ENCODE data around the gene LUZP4.
"Not testable (repeated sequence)": the region's sequence is repeated elsewhere in the genome, so short reads cannot be mapped to it uniquely, and the experiment has no call there.

Gene LUZP4

DNA sequence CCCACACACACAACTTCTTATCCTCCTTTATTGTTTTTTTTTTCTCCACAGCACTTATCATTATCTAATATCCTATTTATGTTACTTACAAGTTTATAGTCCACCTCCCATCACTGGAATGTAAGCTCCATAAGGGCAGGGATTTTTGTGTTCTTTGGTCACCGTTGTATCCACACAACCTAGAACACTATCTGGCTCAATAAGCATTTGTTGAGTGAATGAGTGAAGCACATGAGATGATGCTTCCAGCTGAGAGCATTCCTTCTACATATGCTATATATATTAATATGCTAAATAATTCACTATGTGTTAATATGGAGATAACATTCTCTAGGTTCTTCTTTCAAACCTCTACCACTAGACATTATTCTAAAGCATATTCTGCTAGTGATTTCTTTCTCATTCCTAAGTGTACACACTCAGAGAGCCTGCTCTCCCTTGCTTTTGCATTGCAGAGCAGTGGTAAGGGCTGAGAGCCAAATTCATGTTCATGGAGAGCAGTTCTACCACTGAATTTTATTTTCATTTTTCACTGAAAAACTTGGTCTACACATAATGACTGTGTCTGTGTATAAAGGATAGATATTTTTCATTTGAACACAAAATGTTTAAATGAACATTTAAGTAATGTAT is 20.3 kb upstream of the LUZP4 start:
- Histone ChIP-seq H3K27ac (ENCODE audit: low read depth, low read length, severe bottlenecking) (no peak overlapping the region), H3K9me3 (ENCODE audit: control insufficient read depth, low read length) (no peaks in the 10 kb centered on the region), H3K4me1 (ENCODE audit: control insufficient read depth, insufficient read depth, low read length, poor library complexity, severe bottlenecking) (no peaks in the 10 kb centered on the region), H3K36me3 (ENCODE audit: control insufficient read depth, insufficient read depth, low read length) (no peaks in the 10 kb centered on the region), H3K4me3 (ENCODE audit: extremely low read depth, insufficient read depth, low read length, poor library complexity, severe bottlenecking) (no peak overlapping the region)
- WGBS, 2 experiments (ENCODE audit: insufficient coverage in 2 of 2), result no CpG with 5 or more reads among the region's 1 CpG

DNA sequence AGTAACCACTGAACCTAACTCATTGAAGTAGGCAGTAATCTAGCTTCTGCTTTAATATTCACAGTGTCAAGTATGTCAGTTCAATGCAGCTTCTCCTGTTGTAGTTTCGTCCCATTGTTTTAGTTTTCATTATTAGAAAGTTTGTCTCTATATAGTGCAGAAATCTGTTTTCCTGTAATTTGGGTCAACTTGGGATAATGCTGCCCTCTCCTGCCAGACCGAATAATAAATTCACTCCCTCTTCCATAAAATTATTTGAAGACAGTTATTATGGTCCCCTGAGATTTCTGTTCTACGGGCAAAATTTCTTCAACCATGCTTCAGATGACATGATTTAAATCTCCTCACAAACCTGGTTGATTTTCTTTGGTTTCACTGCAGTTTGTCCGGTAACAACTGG is 4.6 kb upstream of the LUZP4 start:
- no peaks in the 10 kb centered on the region for H3K36me3 ChIP-seq (ENCODE audit: control insufficient read depth, insufficient read depth, low read length)
- no peak overlapping the region for H3K27ac ChIP-seq (ENCODE audit: low read depth, low read length, severe bottlenecking)
- H3K4me1 ChIP-seq (ENCODE audit: control insufficient read depth, insufficient read depth, low read length, poor library complexity, severe bottlenecking), result no peaks in the 10 kb centered on the region
- H3K4me3 ChIP-seq (ENCODE audit: extremely low read depth, insufficient read depth, low read length, poor library complexity, severe bottlenecking), result no peak overlapping the region
- WGBS, 2 experiments (ENCODE audit: insufficient coverage in 2 of 2), result 88% methylated on average over 2 of the region's 4 CpGs; no CpG with 5 or more reads in 1 of the 2 experiments
- H3K9me3 ChIP-seq (ENCODE audit: control insufficient read depth, low read length), result no peaks in the 10 kb centered on the region

DNA sequence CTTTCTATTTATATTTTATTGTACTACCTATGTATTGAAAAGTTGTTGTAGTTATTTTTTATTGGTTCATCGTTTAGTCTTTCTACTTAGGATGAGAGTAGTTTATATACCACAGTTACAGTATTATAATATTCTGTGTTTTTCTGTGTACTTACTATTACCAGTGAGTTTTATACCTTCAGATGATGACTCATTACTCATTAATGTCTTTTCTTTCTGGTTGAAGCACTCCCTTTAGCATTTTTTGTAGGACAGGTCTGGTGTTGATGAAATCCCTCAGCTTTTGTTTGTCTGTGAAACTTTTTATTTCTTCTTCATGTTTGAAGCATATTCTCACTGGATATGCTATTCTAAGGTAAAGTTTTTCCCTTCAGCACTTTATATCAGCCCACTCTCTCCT is 7.7 kb downstream of the LUZP4 start:
- H3K4me1 ChIP-seq (ENCODE audit: control insufficient read depth, insufficient read depth, low read length, poor library complexity, severe bottlenecking), result no peaks in the 10 kb centered on the region

DNA sequence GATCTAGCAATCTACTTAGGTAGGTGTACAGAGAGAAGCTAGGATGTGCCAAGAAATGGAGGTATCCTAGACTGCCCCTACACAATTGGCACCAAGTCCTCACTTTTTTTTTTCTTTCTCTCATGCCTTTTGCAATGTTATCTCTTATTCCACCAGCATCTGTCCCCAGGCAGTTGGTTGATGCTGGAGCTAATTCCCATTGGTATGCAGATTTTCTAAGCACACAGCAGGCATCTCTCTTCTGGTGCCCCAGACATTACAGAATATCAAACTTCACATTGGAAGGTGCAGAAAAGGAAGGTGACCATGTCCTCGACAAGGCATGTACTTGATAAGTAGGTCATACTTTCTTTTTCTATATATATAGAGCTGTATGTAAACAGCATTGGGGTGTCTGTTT is 21.6 kb downstream of the LUZP4 start:
- Histone ChIP-seq H3K4me1 (ENCODE audit: control insufficient read depth, insufficient read depth, low read length, poor library complexity, severe bottlenecking) (no peaks in the 10 kb centered on the region), H3K36me3 (ENCODE audit: control insufficient read depth, insufficient read depth, low read length) (no peaks in the 10 kb centered on the region), H3K9me3 (ENCODE audit: control insufficient read depth, low read length) (no peaks in the 10 kb centered on the region), H3K27ac (ENCODE audit: low read depth, low read length, severe bottlenecking) (no peak overlapping the region), H3K4me3 (ENCODE audit: extremely low read depth, insufficient read depth, low read length, poor library complexity, severe bottlenecking) (no peak overlapping the region)
- no CpG with 5 or more reads among the region's 1 CpG for WGBS, 2 experiments (ENCODE audit: insufficient coverage in 2 of 2)

More for the DNA sequence above, 7.7 kb downstream of the LUZP4 start:
- no peak overlapping the region for H3K4me3 ChIP-seq (ENCODE audit: extremely low read depth, insufficient read depth, low read length, poor library complexity, severe bottlenecking)
- no peaks in the 10 kb centered on the region for H3K9me3 ChIP-seq (ENCODE audit: control insufficient read depth, low read length)
- H3K27ac ChIP-seq (ENCODE audit: low read depth, low read length, severe bottlenecking), result no peak overlapping the region
- no CpG with 5 or more reads among the region's 1 CpG for WGBS, 2 experiments (ENCODE audit: insufficient coverage in 2 of 2)
- H3K36me3 ChIP-seq (ENCODE audit: control insufficient read depth, insufficient read depth, low read length), result no peaks in the 10 kb centered on the region

DNA sequence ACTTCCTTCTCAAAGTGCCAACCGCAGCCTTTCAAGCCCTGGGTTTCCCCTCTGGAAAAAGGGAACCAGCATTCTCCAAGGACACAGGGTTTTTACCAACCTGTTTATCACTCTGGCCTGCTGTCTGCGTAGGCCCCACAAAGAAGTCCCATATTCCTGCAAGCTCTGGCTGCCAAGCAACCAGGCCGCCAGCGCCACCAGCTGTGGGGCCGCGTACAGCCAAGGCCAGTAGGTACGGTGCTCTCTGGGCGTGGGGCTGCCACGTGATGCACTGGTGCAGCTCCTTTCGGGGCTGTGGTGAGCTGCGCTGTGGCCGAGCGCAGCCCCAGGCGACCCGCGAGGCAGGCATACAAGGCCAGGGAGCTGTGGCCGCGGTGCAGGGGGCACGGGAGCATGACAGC is 22.1 kb downstream of the LUZP4 start:
- Histone ChIP-seq H3K36me3 (ENCODE audit: control insufficient read depth, insufficient read depth, low read length) (no peaks in the 10 kb centered on the region), H3K9me3 (ENCODE audit: control insufficient read depth, low read length) (no peaks in the 10 kb centered on the region), H3K27ac (ENCODE audit: low read depth, low read length, severe bottlenecking) (no peak overlapping the region), H3K4me1 (ENCODE audit: control insufficient read depth, insufficient read depth, low read length, poor library complexity, severe bottlenecking) (no peaks in the 10 kb centered on the region), H3K4me3 (ENCODE audit: extremely low read depth, insufficient read depth, low read length, poor library complexity, severe bottlenecking) (no peak overlapping the region)
- 48 to 55% methylated on average over 4 to 5 of the region's 19 CpGs for WGBS, 2 experiments (ENCODE audit: insufficient coverage in 2 of 2)

DNA sequence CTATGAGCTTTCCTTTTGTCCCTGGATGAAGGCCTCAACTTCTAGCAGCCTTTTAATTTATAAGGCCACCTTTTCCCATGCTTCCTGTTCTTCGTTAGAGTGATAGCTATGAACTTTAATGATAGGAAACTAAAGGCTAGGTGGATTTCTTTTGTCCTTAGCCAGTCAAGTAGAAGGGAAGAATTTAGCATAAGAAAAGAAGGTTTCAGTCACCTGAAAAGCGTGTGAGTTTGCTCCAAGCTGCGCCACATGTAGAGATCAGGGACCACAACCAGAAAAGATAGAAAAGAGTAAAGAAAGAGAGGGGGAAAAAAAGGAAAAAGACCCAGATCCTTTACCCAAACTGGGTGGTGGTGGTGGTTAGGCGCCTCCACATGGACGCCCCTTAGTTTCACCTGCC is 28.6 kb downstream of the LUZP4 start:
- Histone ChIP-seq H3K9me3 (ENCODE audit: control insufficient read depth, low read length) (no peaks in the 10 kb centered on the region), H3K4me3 (ENCODE audit: extremely low read depth, insufficient read depth, low read length, poor library complexity, severe bottlenecking) (no peak overlapping the region), H3K27ac (ENCODE audit: low read depth, low read length, severe bottlenecking) (no peak overlapping the region), H3K4me1 (ENCODE audit: control insufficient read depth, insufficient read depth, low read length, poor library complexity, severe bottlenecking) (no peaks in the 10 kb centered on the region), H3K36me3 (ENCODE audit: control insufficient read depth, insufficient read depth, low read length) (no peaks in the 10 kb centered on the region)
- no CpG with 5 or more reads among the region's 5 CpGs for WGBS, 2 experiments (ENCODE audit: insufficient coverage in 2 of 2)

DNA sequence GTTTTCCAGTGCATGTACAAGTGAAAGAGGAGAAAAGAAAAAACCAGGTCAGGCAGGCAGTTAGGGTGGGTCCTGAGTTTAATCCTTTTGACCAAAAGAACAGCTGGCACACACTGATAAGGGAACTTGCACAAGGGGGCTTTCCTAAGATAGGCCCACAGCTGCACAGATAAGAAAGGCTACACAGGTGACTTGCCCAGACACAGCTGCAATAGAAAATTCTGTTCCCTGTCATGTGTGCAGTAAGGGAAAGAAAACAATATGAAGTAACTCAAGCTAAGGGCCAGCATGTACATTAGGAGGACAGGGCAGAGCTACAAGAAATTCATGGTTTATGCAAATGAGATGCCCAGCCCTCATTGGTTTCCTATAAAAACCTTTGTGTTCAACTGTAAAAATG is 32.9 kb downstream of the LUZP4 start:
- Histone ChIP-seq H3K27ac (ENCODE audit: low read depth, low read length, severe bottlenecking) (no peak overlapping the region), H3K4me3 (ENCODE audit: extremely low read depth, insufficient read depth, low read length, poor library complexity, severe bottlenecking) (no peak overlapping the region), H3K36me3 (ENCODE audit: control insufficient read depth, insufficient read depth, low read length) (no peaks in the 10 kb centered on the region), H3K4me1 (ENCODE audit: control insufficient read depth, insufficient read depth, low read length, poor library complexity, severe bottlenecking) (no peaks in the 10 kb centered on the region), H3K9me3 (ENCODE audit: control insufficient read depth, low read length) (no peaks in the 10 kb centered on the region)

DNA sequence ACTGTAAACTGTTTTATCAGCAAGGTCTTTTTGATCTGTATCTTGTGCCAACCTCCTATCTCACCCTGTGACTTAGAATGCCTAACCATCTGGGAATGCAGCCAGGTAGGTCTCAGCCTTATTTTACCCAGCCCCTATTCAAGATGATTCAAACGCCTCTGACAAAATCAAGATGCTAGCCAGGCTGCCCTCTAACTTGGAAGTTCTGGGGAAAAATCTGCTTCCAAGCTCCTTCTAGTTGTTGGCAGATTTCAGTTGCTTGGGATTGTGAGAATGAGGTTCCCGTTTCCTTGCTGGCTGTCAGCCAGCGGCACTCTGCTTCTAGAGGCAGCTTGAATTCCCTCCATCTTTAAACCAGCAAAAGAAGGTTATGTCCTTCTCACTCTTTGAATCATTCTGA is 34.7 kb downstream of the LUZP4 start:
- H3K27ac ChIP-seq (ENCODE audit: low read depth, low read length, severe bottlenecking), result no peak overlapping the region
- H3K36me3 ChIP-seq (ENCODE audit: control insufficient read depth, insufficient read depth, low read length), result no peaks in the 10 kb centered on the region
- no CpG with 5 or more reads among the region's 3 CpGs for WGBS, 2 experiments (ENCODE audit: insufficient coverage in 2 of 2)
- H3K9me3 ChIP-seq (ENCODE audit: control insufficient read depth, low read length), result no peaks in the 10 kb centered on the region
- no peak overlapping the region for H3K4me3 ChIP-seq (ENCODE audit: extremely low read depth, insufficient read depth, low read length, poor library complexity, severe bottlenecking)
- no peaks in the 10 kb centered on the region for H3K4me1 ChIP-seq (ENCODE audit: control insufficient read depth, insufficient read depth, low read length, poor library complexity, severe bottlenecking)

DNA sequence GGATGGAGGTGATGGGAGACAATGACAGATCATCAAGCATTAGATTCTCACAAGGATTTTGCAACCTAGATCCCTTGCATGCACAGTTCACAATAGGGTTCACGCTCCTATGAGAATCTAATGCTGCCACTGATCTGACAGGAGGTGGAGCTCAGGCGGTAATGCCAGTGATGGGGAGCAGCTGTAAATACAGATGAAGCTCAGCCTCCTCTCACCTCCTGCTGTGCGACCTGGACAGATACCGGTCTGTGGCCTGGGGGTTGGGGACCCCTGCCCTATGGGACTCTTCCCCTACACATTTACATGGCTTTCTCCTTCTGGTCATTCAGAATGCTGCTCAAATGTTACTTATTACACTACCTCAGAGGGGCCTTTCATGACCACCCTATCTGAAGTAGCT is 39.8 kb downstream of the LUZP4 start:
- H3K4me1 ChIP-seq (ENCODE audit: control insufficient read depth, insufficient read depth, low read length, poor library complexity, severe bottlenecking); H3K36me3 ChIP-seq (ENCODE audit: control insufficient read depth, insufficient read depth, low read length); H3K9me3 ChIP-seq (ENCODE audit: control insufficient read depth, low read length); H3K27ac ChIP-seq (ENCODE audit: low read depth, low read length, severe bottlenecking); H3K4me3 ChIP-seq (ENCODE audit: extremely low read depth, insufficient read depth, low read length, poor library complexity, severe bottlenecking): not testable (repeated sequence)
- WGBS, 2 experiments (ENCODE audit: insufficient coverage in 2 of 2), result 20 to 71% methylated on average over 1 to 2 of the region's 4 CpGs

DNA sequence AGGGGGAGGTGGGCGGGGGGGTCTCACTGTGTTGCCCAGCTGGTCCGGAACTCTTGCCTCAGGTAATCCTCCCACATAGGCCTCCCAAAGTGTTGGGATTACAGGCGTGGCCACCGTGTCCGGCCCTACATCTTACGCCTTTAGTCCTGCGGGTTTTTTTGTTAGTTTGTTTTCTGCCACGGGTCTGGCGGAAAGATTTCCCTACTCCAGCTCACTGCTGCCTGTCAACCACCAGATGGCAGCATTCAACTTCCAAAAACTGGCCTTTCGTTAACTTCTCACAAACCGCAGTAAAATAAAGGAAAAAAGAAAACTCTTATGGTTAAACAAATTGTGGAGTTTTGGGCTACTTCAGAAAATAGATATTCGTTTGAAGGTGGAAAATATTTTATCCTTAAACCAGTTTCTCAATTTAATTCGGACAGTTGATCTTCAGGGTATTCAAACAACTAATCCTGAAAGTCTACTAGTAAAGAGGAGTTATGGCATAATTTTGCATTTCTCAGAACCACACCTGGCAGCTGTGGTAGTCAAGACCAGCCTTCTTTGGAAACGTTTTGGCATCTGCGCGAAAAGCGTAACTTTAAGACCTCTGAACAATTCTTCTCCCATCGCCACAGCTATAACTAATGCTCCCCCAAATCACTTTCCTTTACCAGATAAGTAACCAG is 41.1 kb downstream of the LUZP4 start:
- H3K27ac ChIP-seq (ENCODE audit: low read depth, low read length, severe bottlenecking), result no peak overlapping the region
- no peaks in the 10 kb centered on the region for H3K4me1 ChIP-seq (ENCODE audit: control insufficient read depth, insufficient read depth, low read length, poor library complexity, severe bottlenecking)
- 47% methylated on average over 6 of the region's 18 CpGs; no CpG with 5 or more reads in 1 of the 2 experiments for WGBS, 2 experiments (ENCODE audit: insufficient coverage in 2 of 2)
- H3K36me3 ChIP-seq (ENCODE audit: control insufficient read depth, insufficient read depth, low read length), result no peaks in the 10 kb centered on the region
- no peaks in the 10 kb centered on the region for H3K9me3 ChIP-seq (ENCODE audit: control insufficient read depth, low read length)
- H3K4me3 ChIP-seq (ENCODE audit: extremely low read depth, insufficient read depth, low read length, poor library complexity, severe bottlenecking), result no peak overlapping the region

DNA sequence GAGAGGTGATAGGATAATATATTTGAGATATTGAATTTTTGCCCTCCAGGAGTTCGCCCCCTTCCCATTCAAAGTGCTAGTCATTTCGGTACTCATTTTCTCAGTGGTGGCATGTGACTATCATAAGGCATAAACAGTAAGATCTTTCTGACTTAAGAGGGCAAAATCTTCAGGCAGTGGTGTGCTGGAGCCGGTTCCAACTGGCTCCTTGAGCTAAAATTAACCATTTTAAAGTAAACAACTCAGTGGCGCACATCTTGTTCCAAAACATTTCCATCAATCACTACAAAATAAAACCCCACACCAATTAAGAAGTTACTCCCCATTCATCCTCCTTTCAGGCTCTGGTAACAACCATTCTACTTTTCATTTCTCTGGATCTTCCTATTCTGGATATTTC is 43.3 kb downstream of the LUZP4 start:
- H3K4me3 ChIP-seq (ENCODE audit: extremely low read depth, insufficient read depth, low read length, poor library complexity, severe bottlenecking), result no peak overlapping the region
- WGBS, 2 experiments (ENCODE audit: insufficient coverage in 2 of 2), result no CpG with 5 or more reads among the region's 4 CpGs
- H3K9me3 ChIP-seq (ENCODE audit: control insufficient read depth, low read length), result no peaks in the 10 kb centered on the region
- H3K27ac ChIP-seq (ENCODE audit: low read depth, low read length, severe bottlenecking), result no peak overlapping the region
- no peaks in the 10 kb centered on the region for H3K4me1 ChIP-seq (ENCODE audit: control insufficient read depth, insufficient read depth, low read length, poor library complexity, severe bottlenecking)
- H3K36me3 ChIP-seq (ENCODE audit: control insufficient read depth, insufficient read depth, low read length), result no peaks in the 10 kb centered on the region
